Upper lobe of left lung (tissue), 6 donors: ENCODE results near the gene CYTH2. TPM values are rescaled to one million over a fixed set of nuclear protein-coding genes. Genes with fewer than 3 reads are reported as not detected.

Experiments
- ATAC-seq, 2 donors: fragments of 200-7000 bp; cut with Tn5 transposase; one replicate each; pipeline ENCODE4 v1.9.1; 2022; ENCODE audit warnings: mild to moderate bottlenecking in 2 of 2, moderate library complexity in 2 of 2; ENCODE audit not compliant: low FRiP score in 2 of 2
- DNase-seq, 2 donors: peaks; one replicate each; pipeline ENCODE4 v3.0.0-alpha.2; 2019 to 2020
- H3K27ac ChIP-seq, 4 donors: fragments of 200-600 bp; sonication (generic); one replicate each; pipeline ENCODE4 v1.5.1; 2016 to 2019
- H3K27me3 ChIP-seq, 4 donors: fragments of 200-600 bp; sonication (generic); one replicate each; pipeline ENCODE4 v1.5.1; 2017 to 2019
- H3K36me3 ChIP-seq, 4 donors: fragments of 200-600 bp; sonication (generic); one replicate each; pipeline ENCODE4 v1.5.1; 2016 to 2019
- H3K4me1 ChIP-seq, 4 donors: fragments of 200-600 bp; sonication (generic); one replicate each; pipeline ENCODE4 v1.5.1; 2018 to 2019
- H3K4me3 ChIP-seq, 4 donors: fragments of 200-600 bp; sonication (generic); one replicate each; pipeline ENCODE4 v1.5.1; 2017 to 2019; ENCODE audit warnings: mild to moderate bottlenecking in 2 of 4, moderate library complexity in 1 of 4
- H3K9me3 ChIP-seq, 4 donors: fragments of 200-600 bp; sonication (generic); one replicate each; pipeline ENCODE4 v1.5.1; 2018 to 2019
- CTCF ChIP-seq, 6 experiments: fragments of 450-650 bp in 4 of 6; fragments of 200-600 bp in 2 of 6; sonication (generic) in 2 of 6; IDR thresholded peaks; one replicate each; pipeline ENCODE4 v1.5.1; 2016 to 2019; ENCODE audit warnings: antibody characterized with exemption in 6 of 6
- EP300 ChIP-seq, 4 donors: sonication (generic); formaldehyde crosslinking; IDR thresholded peaks; one replicate each; pipeline ENCODE4 v1.5.1; 2017; ENCODE audit warnings: antibody characterized with exemption in 4 of 4, control low read depth in 2 of 4
- POLR2A ChIP-seq, 4 donors: fragments of 450-650 bp; IDR thresholded peaks; one replicate each; pipeline ENCODE4 v1.5.1; 2016 to 2017; ENCODE audit warnings: antibody characterized with exemption in 4 of 4, mild to moderate bottlenecking in 2 of 4
- POLR2AphosphoS5 ChIP-seq, 2 donors: sonication (generic); formaldehyde crosslinking; IDR thresholded peaks; one replicate each; pipeline ENCODE4 v1.5.1; 2017; ENCODE audit warnings: antibody characterized with exemption in 2 of 2
- WGBS, 2 donors: methylation state at CpG; one replicate each; pipeline ENCODE4 v1.1.5; 2017 to 2018; 5-methylcytosine and 5-hydroxymethylcytosine counted together
- total RNA-seq, 6 donors: library from RNA; depleted of rRNA in 4 of 6; stranded (reverse); fragments of >200 nt in 4 of 6; gene quantifications; one replicate each; pipeline versions ENCODE4 v1.1.0 to v1.2.1, GENCODE V29; 2016 to 2021
- donor health status: DM: no; HTN: no; CAD: no; lungs with moderate emphysema.
- donor health status: DM: no; HTN: yes; CAD: no; lungs with severe emphysema.

The CYTH2 gene
- total RNA-seq, 6 donors from 2014 or later, result 53.4 to 195 (median 77.0) TPM

GRCh38 chr19:48492925-48493717, 24.0 kb downstream of the CYTH2 start:
- peaks cover 0 to 10% (median 0%) of the 10 kb centered on the region in 4 donors for H3K27me3 ChIP-seq
- ATAC-seq, result peak; percentile 93 to 96
- no peaks in the 10 kb centered on the region for H3K9me3 ChIP-seq
- TF ChIP-seq EP300 (IDR thresholded peaks at IDR 0.05), result no peak
- peak; percentile 89 for TF ChIP-seq POLR2AphosphoS5 (IDR thresholded peaks at IDR 0.05)
- TF ChIP-seq CTCF (IDR thresholded peaks at IDR 0.05), result no peak
- TF ChIP-seq POLR2A (IDR thresholded peaks at IDR 0.05), result peak in 1 of 4 donors; percentile 81
- WGBS, 2 donors, result 3 to 8% methylated on average over 22 to 27 of the region's 47 CpGs
- peak overlapping the region; percentile 69 to 87 (median 73) for H3K27ac ChIP-seq
- no peaks in the 10 kb centered on the region for H3K36me3 ChIP-seq
- peak overlapping the region in 3 of 4 donors; percentile 54 to 67 (median 60) for H3K4me3 ChIP-seq
- peaks cover 24 to 50% (median 41%) of the 10 kb centered on the region in 4 donors for H3K4me1 ChIP-seq
- peak; percentile 98 to 99 for DNase-seq

- H3K36me3 ChIP-seq, result no peaks in the 10 kb centered on the region
- peaks cover 0 to 14% (median under 1%) of the 10 kb centered on the region in 4 donors for H3K27me3 ChIP-seq
- H3K4me3 ChIP-seq, result peak overlapping the region in 3 of 4 donors; percentile 54 to 67 (median 60)
- DNase-seq, result no peak
- ATAC-seq, result peak in 1 of 2 donors; percentile 15
- no peaks in the 10 kb centered on the region for H3K9me3 ChIP-seq
- TF ChIP-seq CTCF (IDR thresholded peaks at IDR 0.05) (no peak), EP300 (IDR thresholded peaks at IDR 0.05) (no peak), POLR2AphosphoS5 (IDR thresholded peaks at IDR 0.05) (no peak), POLR2A (IDR thresholded peaks at IDR 0.05) (no peak)
- peak overlapping the region; percentile 69 to 87 (median 73) for H3K27ac ChIP-seq
- WGBS, 2 donors, result 5 to 51% methylated on average over 2 to 32 of the region's 70 CpGs
- peaks cover 24 to 53% (median 41%) of the 10 kb centered on the region in 4 donors for H3K4me1 ChIP-seq
Observed at GRCh38 chr19:48493718-48494401, 24.7 kb downstream of the CYTH2 start.

GRCh38 chr19:48495396-48495795, 26.2 kb downstream of the CYTH2 start:
- Histone ChIP-seq H3K27ac (peak overlapping the region in 1 of 4 donors; percentile 16), H3K9me3 (no peaks in the 10 kb centered on the region), H3K4me3 (no peak overlapping the region), H3K4me1 (peaks cover 24 to 53% (median 42%) of the 10 kb centered on the region in 4 donors), H3K36me3 (no peaks in the 10 kb centered on the region), H3K27me3 (peaks cover 0 to 29% (median 6%) of the 10 kb centered on the region in 4 donors)
- ATAC-seq (no peak), DNase-seq (no peak)
- TF ChIP-seq POLR2A (IDR thresholded peaks at IDR 0.05), result no peak
- no peak for TF ChIP-seq POLR2AphosphoS5 (IDR thresholded peaks at IDR 0.05)
- no peak for TF ChIP-seq CTCF (IDR thresholded peaks at IDR 0.05)
- no peak for TF ChIP-seq EP300 (IDR thresholded peaks at IDR 0.05)
- 54 to 55% methylated on average over 6 of the region's 6 CpGs for WGBS, 2 donors

GRCh38 chr19:48496959-48497727, 28.0 kb downstream of the CYTH2 start:
- Histone ChIP-seq H3K4me1 (peaks cover 14 to 49% (median 39%) of the 10 kb centered on the region in 4 donors), H3K27me3 (peaks cover 0 to 20% (median 6%) of the 10 kb centered on the region in 4 donors), H3K9me3 (no peaks in the 10 kb centered on the region), H3K27ac (no peak overlapping the region), H3K36me3 (no peaks in the 10 kb centered on the region), H3K4me3 (peak overlapping the region in 1 of 4 donors; percentile 22)
- 78 to 81% methylated on average over 16 to 41 of the region's 45 CpGs for WGBS, 2 donors
- ATAC-seq (no peak), DNase-seq (peak in 1 of 2 donors; percentile 87)
- TF ChIP-seq POLR2AphosphoS5 (IDR thresholded peaks at IDR 0.05) (no peak), POLR2A (IDR thresholded peaks at IDR 0.05) (peak in 1 of 4 donors; percentile 23), CTCF (IDR thresholded peaks at IDR 0.05) (no peak), EP300 (IDR thresholded peaks at IDR 0.05) (no peak)
